GM10248 (cell line): ENCODE data around the gene COQ8A.
"Not testable (repeated sequence)": the region's sequence is repeated elsewhere in the genome, so short reads cannot be mapped to it uniquely, and the experiment has no call there.

Experiments used
- CTCF ChIA-PET: fragments of 300-600 bp; sonication (Branson Sonifier 250); formaldehyde crosslinking; extraction: SDS; loops from one replicate; lab custom pipeline; 2021; ENCODE audit warnings: antibody characterized with exemption; lab: Yijun Ruan, JAX
- POLR2A ChIA-PET: fragments of 350-650 bp; sonication (Branson Sonifier 250); formaldehyde crosslinking; extraction: SDS; loops from one replicate; lab custom pipeline; 2020; ENCODE audit warnings: antibody characterized with exemption; lab: Yijun Ruan, JAX
- DNase-seq: peaks from one replicate; pipeline ENCODE4 v3.0.0; 2012; ENCODE audit errors: extremely low spot score
- CTCF ChIP-seq: IDR thresholded peaks from 2 replicates; pipeline ENCODE4 v1.5.1; 2012; ENCODE audit warnings: mild to moderate bottlenecking, low read depth; ENCODE audit errors: extremely low read depth, missing control alignments, control extremely low read depth

COQ8A gene

GRCh38 chr1:226919995-226920394 is 20.1 kb upstream of the COQ8A start:
- no peak for DNase-seq
- POLR2A ChIA-PET: no interaction called here
- CTCF ChIA-PET: interaction anchor here (1.3 to 4.1 kb wide), 3 partner anchors 8 to 16 kb away, joined by 3 to 19 read pairs (median 5); no protein-coding TSS in a partner anchor
- no peak for TF ChIP-seq CTCF

- ChIA-PET POLR2A (no interaction called here), CTCF (interaction anchor here (4.1 kb wide), 1 partner anchor 8 kb away, joined by 19 read pairs; no protein-coding TSS in a partner anchor)
- no peak for TF ChIP-seq CTCF
- DNase-seq: no peak
Measured at GRCh38 chr1:226920446-226920894, 19.6 kb upstream of the COQ8A start.

GRCh38 chr1:226921504-226921903 is 18.6 kb upstream of the COQ8A start:
- TF ChIP-seq CTCF: no peak
- ChIA-PET CTCF (interaction anchor here (4.1 kb wide), 1 partner anchor 9 kb away, joined by 19 read pairs; no protein-coding TSS in a partner anchor), POLR2A (no interaction called here)
- DNase-seq: no peak

GRCh38 chr1:226929260-226930111 is 10.6 kb upstream of the COQ8A start:
- POLR2A ChIA-PET: not testable (repeated sequence)

GRCh38 chr1:226934483-226935237 is 5.4 kb upstream of the COQ8A start:
- no peak for DNase-seq
- ChIA-PET CTCF (no interaction called here), POLR2A (no interaction called here)
- no peak for TF ChIP-seq CTCF

More at GRCh38 chr1:226929260-226930111, 10.6 kb upstream of the COQ8A start:
- CTCF ChIA-PET, DNase-seq: not testable (repeated sequence)

- DNase-seq: no peak
- CTCF ChIA-PET: interaction anchor here (1.1 to 1.3 kb wide), 2 partner anchors 8 to 303 kb away, joined by 3 read pairs; no protein-coding TSS in a partner anchor
- no peak for TF ChIP-seq CTCF
- POLR2A ChIA-PET: interaction anchor here (0.8 kb wide), 1 partner anchor 68 kb away, joined by 3 read pairs; no protein-coding TSS in a partner anchor
Measured at GRCh38 chr1:226937940-226938725, 2.0 kb upstream of the COQ8A start.
